C4-2B (cell line): Measurements from ENCODE around the gene ACBD6.
"Not testable (repeated sequence)": the region's sequence is repeated elsewhere in the genome, so short reads cannot be mapped to it uniquely, and the experiment has no call there.

Experiments used
- H3K27ac ChIP-seq: fragments of 450-650 bp; 2 replicates; pipeline ENCODE4 v1.5.1; 2017
- CTCF ChIP-seq: fragments of 450-650 bp; conservative IDR thresholded peaks from 2 replicates; pipeline ENCODE4 v1.5.1; 2017; ENCODE audit warnings: mild to moderate bottlenecking
- ZFX ChIP-seq: fragments of 450-650 bp; IDR thresholded peaks from 2 replicates; pipeline ENCODE4 v1.6.1; 2017

ACBD6 gene

DNA sequence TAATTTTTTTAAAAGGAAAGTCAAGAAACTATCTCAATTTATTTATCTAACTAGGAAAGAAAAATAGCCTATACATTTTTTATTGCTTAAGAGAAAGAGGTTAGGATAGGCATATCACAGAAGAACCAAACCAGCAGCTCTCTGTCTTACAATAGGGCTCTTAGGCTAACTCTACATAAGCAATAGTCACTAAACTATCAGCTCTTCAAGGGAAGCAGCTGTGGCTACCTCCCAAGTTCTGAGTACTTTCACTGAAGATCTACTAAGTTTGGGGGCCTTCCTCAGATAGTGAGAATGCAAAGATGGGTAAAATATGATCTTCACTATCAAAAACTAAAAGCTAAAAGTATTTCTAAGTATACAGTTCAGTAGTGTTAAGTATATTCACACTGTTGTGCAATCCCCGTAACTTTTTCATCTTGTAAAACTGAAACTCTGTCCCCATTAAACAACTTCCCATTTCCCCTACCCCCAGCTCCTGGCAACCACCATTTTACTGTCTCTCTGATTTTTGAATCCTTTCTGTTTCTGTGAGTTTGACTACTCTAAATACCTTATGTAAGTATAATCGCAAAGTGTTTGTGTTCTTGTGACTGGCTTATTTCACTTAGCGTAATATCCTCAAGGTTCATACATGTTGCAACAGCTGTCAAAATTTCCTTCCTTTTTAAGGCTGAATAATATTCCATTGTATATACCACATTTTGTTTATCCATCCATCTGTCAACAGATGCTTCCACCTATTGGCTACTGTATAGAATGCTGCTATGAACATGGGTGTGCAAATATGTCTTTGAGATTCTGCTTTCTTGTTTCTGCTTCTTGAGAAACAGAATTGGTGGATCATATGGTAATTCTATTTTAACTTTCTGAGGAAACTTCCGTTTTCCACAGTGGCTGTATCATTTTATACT lies 73.3 kb downstream of the ACBD6 start:
- H3K27ac ChIP-seq: no peak overlapping the region

GRCh38 chr1:180425952-180426351 lies 76.4 kb downstream of the ACBD6 start:
- TF ChIP-seq ZFX (no peak), CTCF (no peak)
- H3K27ac ChIP-seq: no peak overlapping the region

More for the DNA sequence above, 73.3 kb downstream of the ACBD6 start:
- TF ChIP-seq CTCF (no peak), ZFX (no peak)

- TF ChIP-seq ZFX (no peak), CTCF (no peak)
Observed at GRCh38 chr1:180424848-180425457, 77.4 kb downstream of the ACBD6 start.

GRCh38 chr1:180421614-180422013 lies 80.8 kb downstream of the ACBD6 start:
- TF ChIP-seq ZFX (no peak), CTCF (no peak)
- no peak overlapping the region for H3K27ac ChIP-seq

More at GRCh38 chr1:180424848-180425457, 77.4 kb downstream of the ACBD6 start:
- no peak overlapping the region for H3K27ac ChIP-seq

GRCh38 chr1:180421145-180421544 lies 81.2 kb downstream of the ACBD6 start:
- H3K27ac ChIP-seq: not testable (repeated sequence)

DNA sequence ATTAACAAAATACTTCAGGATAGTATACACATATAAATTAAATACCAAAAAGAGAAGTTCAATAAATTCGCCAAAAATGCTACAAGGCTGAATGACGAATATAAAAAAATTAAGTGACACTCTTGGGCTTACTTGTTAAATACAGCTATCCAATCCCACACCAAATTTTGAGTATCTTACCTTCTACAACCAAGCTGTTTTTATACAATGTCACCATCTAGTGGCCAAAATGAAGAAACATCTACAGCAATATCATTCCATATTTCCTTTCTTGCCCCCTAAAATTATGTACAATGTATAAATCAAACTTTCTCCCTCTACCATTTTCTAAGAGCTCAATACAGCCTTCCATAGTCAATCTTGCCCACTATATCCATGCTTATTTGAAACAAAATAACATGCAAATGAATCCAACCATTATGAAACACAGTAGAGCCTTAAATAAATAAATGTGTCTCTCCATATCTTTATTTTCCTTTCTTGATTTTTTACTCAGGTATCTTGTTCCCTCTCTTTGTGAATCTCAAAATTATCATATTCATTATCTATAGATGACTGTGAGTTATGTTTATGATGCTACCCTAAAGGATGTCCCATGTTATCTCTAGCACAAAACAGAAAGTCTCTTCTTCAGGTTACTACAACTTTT lies 86.3 kb downstream of the ACBD6 start:
- no peak for TF ChIP-seq ZFX
- peak; percentile 86 for TF ChIP-seq CTCF
- H3K27ac ChIP-seq: no peak overlapping the region

GRCh38 chr1:180415236-180415848 lies 87.0 kb downstream of the ACBD6 start:
- no peak overlapping the region for H3K27ac ChIP-seq
- TF ChIP-seq CTCF (no peak), ZFX (no peak)
